ENCODE measurements around the gene PHYH.

- TF ChIP-seq CTCF (IDR thresholded peaks at IDR 0.05), result no peak
- no peak for TF ChIP-seq POLR2A (IDR thresholded peaks at IDR 0.05)
These were observed 47.2 kb upstream of the PHYH start for GRCh38 chr10:13347043-13347499.

Data from esophagus squamous epithelium (tissue), 4 donors.